GM18909 (cell line): ENCODE measurements around the gene KLHDC4.
"Not testable (repeated sequence)": the region's sequence is repeated elsewhere in the genome, so short reads cannot be mapped to it uniquely, and the experiment has no call there.

Experiments used
- ATAC-seq: cut with Tn5 transposase; IDR thresholded peaks from one replicate; pipeline ENCODE4 v1.9.1; 2021; ENCODE audit warnings: mild to moderate bottlenecking; ENCODE audit not compliant: unreplicated experiment, poor library complexity

KLHDC4 gene

DNA sequence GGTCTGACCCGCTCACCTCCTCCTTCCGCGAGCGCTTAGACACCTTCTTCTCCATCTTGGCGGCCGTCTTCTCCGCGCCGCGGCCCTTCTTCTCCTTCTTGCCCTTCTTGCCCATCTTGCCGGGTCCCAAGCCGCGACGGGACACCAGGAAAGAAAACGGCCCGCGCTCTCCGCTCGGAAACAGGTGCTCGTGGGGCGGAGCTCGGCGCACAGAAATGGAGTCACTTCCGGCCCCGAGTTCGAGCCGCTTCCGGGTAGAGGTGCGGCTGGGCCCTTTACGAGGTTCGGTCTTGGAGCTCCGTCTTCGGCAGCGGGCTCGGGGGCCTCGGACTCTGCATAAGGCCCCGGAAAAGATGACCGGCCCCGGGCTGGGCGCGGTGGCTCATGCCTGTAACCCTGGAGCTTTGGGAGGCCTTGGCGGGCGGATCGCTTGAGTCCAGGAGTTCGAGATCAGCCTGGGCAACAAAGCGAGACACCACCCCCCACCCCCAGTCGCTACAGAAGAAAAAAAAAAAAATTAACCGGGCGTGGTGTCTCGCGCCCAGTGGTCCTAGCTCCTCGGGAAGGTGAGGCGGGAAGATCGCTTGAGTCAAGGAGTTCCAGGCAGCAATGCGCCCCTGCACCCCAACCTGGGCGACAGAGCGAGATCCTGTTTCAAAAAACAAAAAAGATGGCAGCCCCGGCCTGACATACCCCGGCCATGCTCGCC, at the start of gene KLHDC4:
Gene KLHDC4, minus strand, starts transcription at position 211 of the 709 bp plus-strand sequence. Its CDS starts 96 bp downstream, at position 115.
- peak; percentile 85 for ATAC-seq

DNA sequence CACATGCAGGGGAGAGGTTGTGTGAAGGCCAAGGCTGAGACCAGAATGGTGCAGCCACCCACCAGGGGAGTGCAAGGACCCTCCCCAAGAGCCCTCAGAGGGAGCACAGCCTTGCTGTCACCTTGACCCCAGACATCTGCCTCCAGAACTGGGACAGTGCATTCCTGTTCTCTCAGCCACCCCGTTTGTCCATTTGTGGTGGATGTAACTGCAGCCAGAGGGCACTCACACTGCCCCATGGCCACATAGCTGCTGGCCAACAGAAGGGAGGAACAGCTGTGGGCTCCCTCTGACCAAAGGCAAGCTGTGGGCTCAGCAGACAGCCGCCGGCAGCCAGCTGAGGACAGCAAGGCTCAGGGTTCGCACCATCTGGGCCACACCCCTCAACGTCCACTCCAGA, 49.8 kb upstream of the KLHDC4 start:
- no peak for ATAC-seq

DNA sequence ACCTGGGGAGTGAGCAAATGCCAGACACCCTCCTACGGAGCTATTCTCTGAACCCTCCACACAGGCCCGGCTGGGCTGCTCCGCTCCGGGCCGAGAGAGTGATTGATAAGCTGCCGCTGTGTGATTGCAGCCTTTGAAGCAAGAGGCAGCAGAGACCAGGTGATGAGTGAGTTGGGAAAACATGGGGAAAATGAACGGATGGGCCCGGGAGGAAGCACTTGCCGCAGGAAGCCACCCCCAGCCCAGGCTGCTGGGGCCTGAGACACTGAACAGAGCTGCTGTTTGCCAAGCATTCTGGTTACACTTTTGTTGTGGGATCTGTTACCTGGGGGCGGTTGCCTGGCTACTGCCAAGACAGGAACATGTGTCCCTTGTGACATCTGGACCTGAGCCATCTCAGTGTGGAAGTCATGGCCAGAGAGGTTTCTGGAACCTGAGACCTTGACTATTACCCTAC, 46.4 kb upstream of the KLHDC4 start:
- no peak for ATAC-seq

- not testable (repeated sequence) for ATAC-seq
Measured at GRCh38 chr16:87811454-87811853, 45.7 kb upstream of the KLHDC4 start.

DNA sequence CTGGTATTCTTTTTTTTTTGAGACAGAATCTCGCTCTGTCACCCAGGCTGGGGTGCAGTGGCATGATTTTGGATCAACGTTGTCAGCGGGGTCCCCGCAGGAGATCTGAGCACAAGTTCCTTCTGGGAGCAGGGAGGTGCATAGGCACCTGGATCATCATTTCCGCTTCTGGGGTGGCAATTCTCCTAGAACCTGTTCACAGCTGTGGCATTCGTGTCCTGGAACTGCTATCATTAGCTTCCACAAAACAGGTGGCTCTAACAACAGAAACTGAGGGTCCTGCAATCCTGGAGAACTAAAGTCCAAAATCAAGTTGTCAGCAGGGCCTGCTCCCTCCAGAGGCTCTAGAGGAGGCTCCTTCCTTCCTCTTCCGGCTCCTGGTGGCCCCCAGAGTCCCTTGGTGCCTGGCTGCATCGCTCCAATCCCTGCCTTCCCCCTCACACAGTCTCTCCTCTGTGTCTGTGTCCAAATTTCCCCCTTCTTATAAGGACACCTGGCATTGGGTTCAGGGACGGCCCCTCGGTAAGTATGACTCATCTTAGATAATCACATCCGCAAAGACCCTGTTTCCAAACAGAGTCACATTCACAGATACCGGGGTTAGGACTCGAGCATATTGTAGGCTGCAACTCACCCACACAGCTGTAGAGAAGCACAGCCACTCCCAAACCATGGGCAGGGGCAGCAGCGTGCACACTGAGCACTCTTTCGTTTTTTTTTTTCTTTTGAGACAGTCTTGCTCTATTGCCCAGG, 43.5 kb upstream of the KLHDC4 start:
- peak; percentile 55 for ATAC-seq

- no peak for ATAC-seq
Measured at GRCh38 chr16:87808108-87808507, 42.3 kb upstream of the KLHDC4 start.

GRCh38 chr16:87806641-87807546, 41.1 kb upstream of the KLHDC4 start:
- no peak for ATAC-seq

GRCh38 chr16:87806261-87806640, 40.5 kb upstream of the KLHDC4 start:
- no peak for ATAC-seq

GRCh38 chr16:87803385-87803784, 37.6 kb upstream of the KLHDC4 start:
- ATAC-seq, result no peak

- ATAC-seq, result no peak
Measured at GRCh38 chr16:87802670-87803069, 36.9 kb upstream of the KLHDC4 start.

DNA sequence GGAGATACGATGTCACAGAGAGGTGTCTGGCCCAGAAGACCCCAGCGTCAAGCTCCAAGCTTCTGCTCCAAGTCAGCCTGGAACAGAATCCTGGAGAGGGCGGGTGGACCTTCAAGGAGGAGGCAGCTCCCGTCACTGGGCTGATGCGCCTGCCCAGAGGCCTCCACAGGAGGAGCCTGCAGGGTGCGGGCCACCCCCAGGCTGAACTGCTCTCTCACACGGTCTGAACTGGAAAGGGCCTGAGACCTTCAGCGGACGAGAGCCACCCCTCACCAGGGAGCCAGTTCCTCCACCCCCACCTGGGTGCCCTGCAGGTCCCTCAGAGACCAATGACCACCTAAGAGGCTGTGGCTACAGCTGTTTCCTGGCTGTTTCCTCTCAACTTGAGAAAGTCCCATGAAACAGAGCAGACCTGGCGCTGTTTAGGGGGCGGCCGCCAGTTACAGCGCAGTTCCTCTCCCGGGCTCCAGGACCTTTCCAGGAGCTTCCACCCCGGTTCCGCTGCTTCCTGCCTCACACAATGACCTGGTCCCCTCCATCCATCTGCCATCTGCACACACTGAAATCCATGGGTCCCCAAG, 36.0 kb upstream of the KLHDC4 start:
- ATAC-seq, result no peak

DNA sequence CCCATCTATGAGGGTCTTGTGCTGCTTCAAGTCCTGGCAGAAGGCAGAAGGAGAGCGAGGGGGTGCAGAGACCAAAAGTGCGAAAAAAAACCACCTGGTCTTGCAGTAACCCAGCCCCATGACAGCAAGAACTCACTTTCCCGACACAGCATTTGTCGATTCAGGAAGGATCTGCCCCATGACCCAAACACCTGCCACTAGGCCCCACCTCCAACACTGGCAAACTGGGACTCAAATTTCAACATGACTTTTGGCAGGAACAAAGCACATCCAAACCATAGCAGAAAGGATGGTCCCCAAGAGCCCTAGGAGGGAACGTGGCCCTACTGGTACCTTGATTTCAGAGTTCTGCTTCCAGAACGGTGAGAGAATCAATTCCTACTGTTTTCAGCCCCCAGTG, 34.7 kb upstream of the KLHDC4 start:
- ATAC-seq, result no peak

- ATAC-seq, result no peak
Measured at GRCh38 chr16:87795336-87795735, 29.6 kb upstream of the KLHDC4 start.

DNA sequence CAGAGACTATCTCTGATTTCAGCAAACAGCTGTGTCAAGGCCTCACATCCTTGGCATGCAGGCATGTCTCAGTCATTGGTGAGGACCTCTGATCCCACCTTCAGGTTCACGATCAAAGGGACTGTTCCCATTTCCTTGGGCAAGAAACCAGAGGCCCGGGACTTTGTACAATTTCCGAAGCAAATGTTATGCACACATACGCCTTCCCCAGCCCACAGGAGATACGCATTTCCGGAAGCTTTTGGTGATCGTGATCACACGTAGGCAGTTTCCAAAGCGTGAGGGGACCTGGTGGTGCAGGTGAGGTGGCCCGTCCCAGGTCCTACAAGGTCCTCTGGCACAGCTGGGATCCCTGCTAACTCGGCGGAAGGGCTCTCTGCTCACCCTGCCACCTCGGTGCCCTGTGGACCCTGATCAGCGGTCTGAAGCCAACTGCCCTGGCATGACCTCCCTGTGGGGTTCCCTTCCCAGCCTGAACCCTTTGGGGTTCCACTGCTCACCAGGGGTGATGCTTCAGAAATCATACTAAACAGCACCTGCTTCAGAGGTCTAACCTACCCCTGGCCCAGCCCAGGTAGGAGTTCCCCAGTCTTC, 28.8 kb upstream of the KLHDC4 start:
- ATAC-seq, result no peak

DNA sequence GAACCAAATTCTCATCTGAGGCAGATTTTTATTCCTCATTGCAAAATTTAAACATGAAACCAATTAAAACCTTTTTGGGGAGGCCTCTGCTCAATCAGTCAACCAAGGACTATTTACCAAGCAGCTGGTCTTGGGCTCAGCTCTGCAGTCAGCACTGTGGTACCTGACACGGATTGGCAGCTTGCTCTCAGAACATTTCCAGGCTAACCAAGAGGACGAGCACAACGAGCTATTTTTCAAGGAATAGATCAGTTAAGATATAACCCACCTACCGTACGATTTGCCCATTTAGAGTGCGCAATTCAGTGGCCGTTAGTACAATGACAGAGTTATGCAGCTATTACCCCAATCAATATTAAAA, 26.4 kb upstream of the KLHDC4 start:
- no peak for ATAC-seq

- no peak for ATAC-seq
Measured at GRCh38 chr16:87791295-87792204, 25.8 kb upstream of the KLHDC4 start.

DNA sequence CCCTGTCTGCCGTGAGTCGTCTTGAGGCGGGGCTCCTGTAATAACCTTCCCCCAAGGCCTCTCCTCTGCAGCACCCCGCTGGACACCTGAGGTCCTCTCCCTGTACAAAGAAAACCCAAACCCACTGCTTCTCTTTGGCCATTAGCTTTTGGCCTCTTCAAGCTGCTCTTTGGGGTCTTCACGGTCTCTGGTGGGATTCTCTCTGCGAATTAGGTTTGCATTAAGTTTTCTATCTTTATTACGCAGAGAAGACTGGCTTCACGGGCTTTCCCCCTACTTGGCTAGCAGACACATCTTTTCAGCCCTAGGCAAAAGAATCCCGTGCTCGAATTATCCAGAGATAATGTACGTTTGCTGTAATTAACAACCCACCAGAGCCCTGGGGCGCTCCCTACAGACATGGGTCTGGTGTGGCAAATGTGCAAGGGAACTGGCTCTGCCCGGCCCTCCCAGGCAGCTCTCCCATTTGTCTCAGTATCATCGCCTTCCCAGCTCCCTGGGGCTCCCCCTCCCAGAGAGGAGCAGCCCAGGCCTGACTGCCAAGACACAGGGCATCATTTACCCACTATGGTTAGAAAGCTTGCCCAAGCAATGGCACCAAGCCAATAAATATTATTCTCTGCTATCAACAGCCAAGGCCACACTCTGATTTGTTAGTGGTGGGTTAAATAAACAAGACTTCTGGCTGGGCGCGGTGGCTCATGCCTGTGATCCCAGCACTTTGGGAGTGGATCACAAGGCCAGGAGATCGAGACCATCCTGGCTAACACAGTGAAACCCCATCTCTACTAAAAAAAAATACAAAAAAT, 24.7 kb upstream of the KLHDC4 start:
- no peak for ATAC-seq
